Measurements from ENCODE around the gene B4GALT5. TPM values are rescaled to one million over a fixed set of nuclear protein-coding genes. Genes with fewer than 3 reads are reported as not detected.
"Not testable (repeated sequence)": the region's sequence is repeated elsewhere in the genome, so short reads cannot be mapped to it uniquely, and the experiment has no call there.

B4GALT5 gene
- polyA plus RNA-seq, 1 donor (not counting 4 experiments of a cell fraction or from before 2014, with no cell fraction given): 23.5 TPM

DNA sequence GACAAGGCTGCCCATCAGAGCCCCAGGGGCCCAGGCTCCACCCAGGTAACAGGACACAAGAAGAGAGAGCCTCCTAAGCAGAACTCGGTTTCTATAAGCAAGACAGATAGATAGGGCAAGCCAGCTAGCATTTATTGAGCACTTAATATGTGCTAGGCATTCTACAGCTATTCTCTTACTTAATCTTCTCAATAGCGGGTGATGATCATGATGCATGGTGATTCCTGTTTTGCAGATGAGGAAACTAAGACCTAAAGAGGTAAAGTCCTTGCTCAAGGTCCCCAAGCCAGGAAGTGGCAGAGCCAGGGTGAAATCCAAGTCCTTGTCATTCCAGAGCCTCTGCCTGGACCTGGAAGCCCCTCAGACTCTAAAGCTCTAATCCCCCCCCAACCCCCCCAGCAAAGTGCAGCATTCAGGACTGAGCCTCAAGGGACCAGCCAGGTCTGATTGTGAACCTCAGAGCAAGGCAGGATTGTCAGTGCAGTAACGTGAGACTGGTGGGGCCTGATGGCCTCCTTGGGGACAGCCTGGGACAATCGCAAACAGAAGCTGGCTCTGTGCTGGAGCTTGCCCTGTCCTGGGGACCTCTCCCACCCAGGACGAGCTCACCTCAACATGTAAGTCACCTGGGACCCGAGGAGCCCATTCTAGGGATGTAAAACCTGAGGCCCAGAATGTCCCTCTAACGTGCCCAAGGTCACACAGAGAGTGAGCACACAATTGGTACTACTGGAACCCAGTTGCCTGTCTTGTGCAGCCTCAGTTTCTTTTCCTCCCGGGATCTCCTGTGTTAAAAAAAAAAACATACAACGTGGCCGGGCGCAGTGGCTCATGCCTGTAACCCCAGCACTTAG lies 97.3 kb downstream of the B4GALT5 start:
- no peaks in the 10 kb centered on the region for H4K20me1 ChIP-seq (ENCODE audit: control insufficient read depth, extremely low read depth, insufficient read depth, low read length)
- no peak overlapping the region for H3K9ac ChIP-seq (ENCODE audit: control insufficient read depth, extremely low read depth, insufficient read depth, low read length)
- dilution Hi-C loops (cut with MboI; ENCODE audit: extremely low pct_ligation_motif_present, low sequenced_read_pairs): no loop called here
- H2AFZ ChIP-seq (ENCODE audit: control insufficient read depth, low read length): no peak overlapping the region
- no peaks in the 10 kb centered on the region for H3K36me3 ChIP-seq (ENCODE audit: control insufficient read depth in 2 of 2, extremely low read depth in 1 of 2, insufficient read depth in 2 of 2, low read length in 2 of 2)
- H3K4me1 ChIP-seq (ENCODE audit: control insufficient read depth, extremely low read depth, insufficient read depth, low read length): no peaks in the 10 kb centered on the region
- DNase-seq (ENCODE audit: low read depth, low spot score) (no peak), FAIRE-seq (no peak)
- no peaks in the 10 kb centered on the region for H3K9me1 ChIP-seq (ENCODE audit: control insufficient read depth, extremely low read depth, insufficient read depth, low read length)
- peaks cover 2% of the 10 kb centered on the region for H3K9me3 ChIP-seq (ENCODE audit: control insufficient read depth, low read depth, low read length)
- H3K4me2 ChIP-seq (ENCODE audit: control insufficient read depth, extremely low read depth, insufficient read depth, low read depth, low read length): no peak overlapping the region
- no peaks in the 10 kb centered on the region for H3K79me2 ChIP-seq (ENCODE audit: control insufficient read depth, insufficient read depth, low read length)
- H3K27me3 ChIP-seq (ENCODE audit: control insufficient read depth, extremely low read depth, insufficient read depth, low read length): peaks cover 5% of the 10 kb centered on the region
- TF ChIP-seq, protein P1, sequence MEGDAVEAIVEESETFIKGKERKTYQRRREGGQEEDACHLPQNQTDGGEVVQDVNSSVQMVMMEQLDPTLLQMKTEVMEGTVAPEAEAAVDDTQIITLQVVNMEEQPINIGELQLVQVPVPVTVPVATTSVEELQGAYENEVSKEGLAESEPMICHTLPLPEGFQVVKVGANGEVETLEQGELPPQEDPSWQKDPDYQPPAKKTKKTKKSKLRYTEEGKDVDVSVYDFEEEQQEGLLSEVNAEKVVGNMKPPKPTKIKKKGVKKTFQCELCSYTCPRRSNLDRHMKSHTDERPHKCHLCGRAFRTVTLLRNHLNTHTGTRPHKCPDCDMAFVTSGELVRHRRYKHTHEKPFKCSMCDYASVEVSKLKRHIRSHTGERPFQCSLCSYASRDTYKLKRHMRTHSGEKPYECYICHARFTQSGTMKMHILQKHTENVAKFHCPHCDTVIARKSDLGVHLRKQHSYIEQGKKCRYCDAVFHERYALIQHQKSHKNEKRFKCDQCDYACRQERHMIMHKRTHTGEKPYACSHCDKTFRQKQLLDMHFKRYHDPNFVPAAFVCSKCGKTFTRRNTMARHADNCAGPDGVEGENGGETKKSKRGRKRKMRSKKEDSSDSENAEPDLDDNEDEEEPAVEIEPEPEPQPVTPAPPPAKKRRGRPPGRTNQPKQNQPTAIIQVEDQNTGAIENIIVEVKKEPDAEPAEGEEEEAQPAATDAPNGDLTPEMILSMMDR (optimal IDR thresholded peaks at IDR 0.05 in 1 of 3, IDR thresholded peaks at IDR 0.05 in 1 of 3, conservative IDR thresholded peaks at IDR 0.05 in 1 of 3; ENCODE audit: extremely low read depth in 1 of 3, insufficient read depth in 2 of 3, low read length in 3 of 3): no peak
- no peak for TF ChIP-seq EZH2 (IDR thresholded peaks at IDR 0.05; ENCODE audit: low read length)
- no peak overlapping the region for H3K27ac ChIP-seq (ENCODE audit: control insufficient read depth, insufficient read depth, low read length)
- H3K4me3 ChIP-seq (ENCODE audit: control insufficient read depth in 2 of 3, extremely low read depth in 1 of 3, insufficient read depth in 2 of 3, low read depth in 1 of 3, low read length in 3 of 3): no peak overlapping the region

DNA sequence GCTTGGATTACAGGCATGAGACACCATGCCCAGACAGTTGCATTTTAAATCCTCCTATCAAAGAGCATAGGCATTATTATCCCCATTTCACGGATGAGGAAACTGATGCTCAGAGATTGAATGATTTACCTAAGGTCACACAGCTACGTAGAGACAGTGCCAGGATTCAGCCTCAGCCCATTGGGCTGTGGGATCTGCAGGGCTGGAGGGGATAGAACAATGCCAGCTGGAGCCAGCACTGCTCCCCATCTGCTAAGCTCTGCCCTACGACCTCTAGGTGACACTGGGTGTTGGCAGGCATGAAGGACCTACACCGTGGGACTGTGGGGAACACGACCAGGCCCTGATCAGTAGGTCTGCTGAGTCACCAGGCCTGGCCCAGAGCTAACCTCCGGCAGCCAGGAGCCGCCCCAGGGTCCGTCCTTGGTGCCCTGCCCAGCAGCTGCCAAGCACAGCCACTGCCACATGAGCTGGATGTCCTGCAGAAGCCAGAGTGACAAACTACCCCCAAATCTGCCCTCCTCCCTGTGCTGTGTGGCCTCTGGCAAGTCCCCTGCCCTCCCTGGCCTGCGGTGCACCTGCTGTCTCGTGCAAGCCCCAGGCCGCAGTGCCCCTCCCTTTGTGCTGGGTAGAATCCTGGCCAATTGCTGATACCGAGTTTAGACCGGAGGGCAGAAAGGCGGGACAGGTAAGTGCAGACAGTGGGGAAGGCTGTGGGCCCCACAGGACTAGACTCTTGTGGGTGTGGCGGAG lies 98.1 kb downstream of the B4GALT5 start:
- no peaks in the 10 kb centered on the region for H3K79me2 ChIP-seq (ENCODE audit: control insufficient read depth, insufficient read depth, low read length)
- no peaks in the 10 kb centered on the region for H4K20me1 ChIP-seq (ENCODE audit: control insufficient read depth, extremely low read depth, insufficient read depth, low read length)
- H3K4me1 ChIP-seq (ENCODE audit: control insufficient read depth, extremely low read depth, insufficient read depth, low read length): peaks cover 4% of the 10 kb centered on the region
- no peaks in the 10 kb centered on the region for H3K9me1 ChIP-seq (ENCODE audit: control insufficient read depth, extremely low read depth, insufficient read depth, low read length)
- DNase-seq (ENCODE audit: low read depth, low spot score): no peak
- H3K27ac ChIP-seq (ENCODE audit: control insufficient read depth, insufficient read depth, low read length): no peak overlapping the region
- FAIRE-seq: no peak
- TF ChIP-seq EZH2 (IDR thresholded peaks at IDR 0.05; ENCODE audit: low read length): no peak
- TF ChIP-seq, protein P1 (optimal IDR thresholded peaks at IDR 0.05 in 1 of 3, IDR thresholded peaks at IDR 0.05 in 1 of 3, conservative IDR thresholded peaks at IDR 0.05 in 1 of 3; ENCODE audit: extremely low read depth in 1 of 3, insufficient read depth in 2 of 3, low read length in 3 of 3): no peak
- H3K27me3 ChIP-seq (ENCODE audit: control insufficient read depth, extremely low read depth, insufficient read depth, low read length): no peaks in the 10 kb centered on the region
- peaks cover 2% of the 10 kb centered on the region for H3K9me3 ChIP-seq (ENCODE audit: control insufficient read depth, low read depth, low read length)
- no peaks in the 10 kb centered on the region for H3K36me3 ChIP-seq (ENCODE audit: control insufficient read depth in 2 of 2, extremely low read depth in 1 of 2, insufficient read depth in 2 of 2, low read length in 2 of 2)
- H2AFZ ChIP-seq (ENCODE audit: control insufficient read depth, low read length): no peak overlapping the region
- no peak overlapping the region for H3K4me2 ChIP-seq (ENCODE audit: control insufficient read depth, extremely low read depth, insufficient read depth, low read depth, low read length)
- dilution Hi-C loops (cut with MboI; ENCODE audit: extremely low pct_ligation_motif_present, low sequenced_read_pairs): no loop called here
- H3K4me3 ChIP-seq (ENCODE audit: control insufficient read depth in 2 of 3, extremely low read depth in 1 of 3, insufficient read depth in 2 of 3, low read depth in 1 of 3, low read length in 3 of 3): no peak overlapping the region
- no peak overlapping the region for H3K9ac ChIP-seq (ENCODE audit: control insufficient read depth, extremely low read depth, insufficient read depth, low read length)

DNA sequence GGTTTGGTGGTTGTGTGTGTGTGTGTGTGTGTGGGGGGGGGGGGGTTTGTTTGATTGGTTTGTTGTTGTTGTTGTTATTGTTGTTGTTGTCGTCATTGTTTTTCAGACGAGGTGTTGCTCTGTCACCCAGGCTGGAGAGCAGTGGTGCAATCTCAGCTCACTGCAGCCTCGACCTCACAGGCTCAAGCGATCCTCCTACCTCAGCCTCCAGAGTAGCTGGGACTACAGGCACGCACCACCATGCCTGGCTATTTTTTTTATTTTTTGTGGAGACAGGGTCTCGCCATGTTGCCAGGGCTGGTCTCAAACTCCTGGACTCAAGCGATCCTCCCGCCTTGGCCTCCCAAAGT lies 98.7 kb downstream of the B4GALT5 start:
- H3K27me3 ChIP-seq (ENCODE audit: control insufficient read depth, extremely low read depth, insufficient read depth, low read length); H3K9ac ChIP-seq (ENCODE audit: control insufficient read depth, extremely low read depth, insufficient read depth, low read length); H3K4me3 ChIP-seq (ENCODE audit: control insufficient read depth in 2 of 3, extremely low read depth in 1 of 3, insufficient read depth in 2 of 3, low read depth in 1 of 3, low read length in 3 of 3); H3K27ac ChIP-seq (ENCODE audit: control insufficient read depth, insufficient read depth, low read length); H3K9me3 ChIP-seq (ENCODE audit: control insufficient read depth, low read depth, low read length); FAIRE-seq; H3K4me1 ChIP-seq (ENCODE audit: control insufficient read depth, extremely low read depth, insufficient read depth, low read length); H3K79me2 ChIP-seq (ENCODE audit: control insufficient read depth, insufficient read depth, low read length); H2AFZ ChIP-seq (ENCODE audit: control insufficient read depth, low read length); H4K20me1 ChIP-seq (ENCODE audit: control insufficient read depth, extremely low read depth, insufficient read depth, low read length); H3K36me3 ChIP-seq (ENCODE audit: control insufficient read depth in 2 of 2, extremely low read depth in 1 of 2, insufficient read depth in 2 of 2, low read length in 2 of 2); dilution Hi-C loops (cut with MboI; ENCODE audit: extremely low pct_ligation_motif_present, low sequenced_read_pairs); DNase-seq (ENCODE audit: low read depth, low spot score); H3K4me2 ChIP-seq (ENCODE audit: control insufficient read depth, extremely low read depth, insufficient read depth, low read depth, low read length); H3K9me1 ChIP-seq (ENCODE audit: control insufficient read depth, extremely low read depth, insufficient read depth, low read length): not testable (repeated sequence)
